Renal cortical epithelial cell (primary cell): ENCODE measurements around the gene SIK2. TPM values are rescaled to one million over a fixed set of nuclear protein-coding genes. Genes with fewer than 3 reads are reported as not detected.
"Not testable (repeated sequence)": the region's sequence is repeated elsewhere in the genome, so short reads cannot be mapped to it uniquely, and the experiment has no call there.

Experiments
- DNase-seq: peaks from one replicate; pipeline ENCODE4 v3.0.0-alpha.2; 2011; ENCODE audit warnings: low read depth
- total RNA-seq: library from RNA; depleted of rRNA; stranded (reverse); fragments of >200 nt; gene quantifications from 2 replicates; pipeline ENCODE4 v1.2.3, GENCODE V29; 2014

Gene SIK2
- total RNA-seq, 1 donor from 2014 or later, result 28.2 TPM

DNA sequence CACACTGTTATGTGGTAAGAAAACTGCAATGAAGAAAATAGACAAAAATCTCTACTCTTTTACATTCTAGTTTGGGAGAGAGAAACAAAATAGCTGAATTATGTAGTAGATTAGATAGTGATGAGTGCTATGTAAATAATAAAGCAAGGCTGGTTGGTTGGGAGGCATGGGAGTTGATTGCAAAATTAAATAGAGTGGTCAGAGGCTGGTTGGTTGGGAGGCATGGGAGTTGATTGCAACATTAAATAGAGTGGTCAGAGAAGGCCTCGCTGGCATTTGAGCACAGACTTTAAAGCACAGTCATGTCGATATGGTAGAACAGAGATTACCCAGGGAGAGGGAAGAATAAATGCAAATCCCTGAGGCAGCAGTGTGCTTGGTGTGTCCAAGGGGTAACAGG, 22.4 kb downstream of the SIK2 start:
- DNase-seq, result no peak

DNA sequence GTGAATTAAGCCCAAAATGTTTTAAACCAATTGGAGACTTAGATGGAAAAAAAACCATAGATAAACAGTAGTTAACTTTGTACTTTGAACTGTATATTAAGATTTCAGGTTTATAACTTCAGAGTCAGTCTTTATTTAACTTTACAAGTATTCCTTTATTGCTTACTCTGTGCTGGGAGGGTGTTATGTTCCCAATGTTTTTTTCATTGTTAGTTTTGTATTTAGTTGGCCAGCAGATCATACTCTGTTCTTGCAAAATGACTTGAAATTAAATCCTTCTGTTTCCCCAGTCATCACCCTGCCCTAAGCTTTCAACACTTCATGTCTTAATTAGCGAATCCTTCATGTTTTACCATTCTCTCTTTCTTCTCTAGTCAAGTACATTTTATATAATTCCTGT, 25.3 kb downstream of the SIK2 start:
- DNase-seq, result no peak

DNA sequence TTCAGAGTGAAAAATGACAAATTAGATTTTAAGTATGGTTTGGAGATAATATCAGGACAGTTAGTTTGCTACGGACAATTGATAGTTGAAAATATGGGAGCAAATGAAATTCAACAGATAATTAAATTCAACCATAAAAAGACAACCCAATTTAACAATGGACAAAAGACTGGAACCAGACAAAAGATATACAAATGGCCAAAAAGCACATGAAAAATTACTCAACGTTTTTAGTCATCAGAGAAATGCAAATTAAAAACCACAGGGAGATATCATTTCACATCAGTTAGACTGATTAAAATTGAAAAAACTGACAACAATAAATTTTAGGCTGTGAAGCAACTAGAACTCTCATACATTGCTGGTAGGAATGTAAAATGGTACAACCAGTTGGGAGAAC, 27.2 kb downstream of the SIK2 start:
- no peak for DNase-seq

DNA sequence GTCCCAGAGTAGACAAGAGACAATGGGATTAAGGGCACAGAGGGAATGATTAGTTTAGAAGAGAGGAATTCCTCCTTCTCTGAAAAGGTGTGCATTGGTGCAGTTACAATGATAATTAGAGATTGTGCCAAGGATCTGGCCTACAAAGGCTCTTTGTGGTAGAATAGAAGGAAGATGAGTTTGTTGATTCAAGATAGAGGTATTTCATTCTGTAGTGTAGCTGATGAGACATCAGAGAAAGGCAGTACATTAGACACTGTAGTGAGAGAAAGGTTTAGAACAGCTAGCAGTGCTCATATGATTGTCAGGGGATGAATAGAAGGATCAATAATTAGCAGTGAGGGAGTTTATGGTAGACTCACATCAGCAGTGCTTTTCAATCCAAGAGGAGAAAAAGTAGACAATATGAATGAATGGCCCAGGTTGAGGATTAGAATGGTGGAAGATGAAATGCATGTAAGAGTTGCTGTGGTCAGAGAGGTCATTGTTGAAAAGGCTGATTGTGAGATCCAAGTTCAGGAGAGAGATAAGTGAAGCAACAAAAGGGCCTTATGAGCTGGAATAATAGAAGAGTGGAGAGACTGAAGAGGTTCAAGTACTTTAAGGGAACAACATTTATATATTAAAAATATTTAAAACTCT, 28.9 kb downstream of the SIK2 start:
- no peak for DNase-seq

DNA sequence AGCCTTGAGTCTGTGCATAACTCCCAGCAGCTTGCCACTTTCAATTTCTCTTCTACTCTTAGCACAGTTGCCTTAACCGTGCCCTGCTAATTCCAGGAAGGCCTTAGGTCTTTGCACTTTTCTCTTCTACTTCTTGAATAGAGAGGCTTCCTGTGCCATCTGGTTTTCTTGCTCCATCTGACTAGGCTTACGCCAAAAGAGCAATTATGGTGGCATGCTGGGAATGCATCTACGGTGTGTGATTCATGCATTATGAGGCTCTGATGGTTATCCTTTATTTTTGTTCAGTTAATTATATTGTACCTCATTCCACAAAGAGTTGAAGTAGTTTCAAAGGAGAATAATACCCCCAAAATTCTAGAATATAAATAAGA, 29.4 kb downstream of the SIK2 start:
- peak; percentile 81 for DNase-seq

DNA sequence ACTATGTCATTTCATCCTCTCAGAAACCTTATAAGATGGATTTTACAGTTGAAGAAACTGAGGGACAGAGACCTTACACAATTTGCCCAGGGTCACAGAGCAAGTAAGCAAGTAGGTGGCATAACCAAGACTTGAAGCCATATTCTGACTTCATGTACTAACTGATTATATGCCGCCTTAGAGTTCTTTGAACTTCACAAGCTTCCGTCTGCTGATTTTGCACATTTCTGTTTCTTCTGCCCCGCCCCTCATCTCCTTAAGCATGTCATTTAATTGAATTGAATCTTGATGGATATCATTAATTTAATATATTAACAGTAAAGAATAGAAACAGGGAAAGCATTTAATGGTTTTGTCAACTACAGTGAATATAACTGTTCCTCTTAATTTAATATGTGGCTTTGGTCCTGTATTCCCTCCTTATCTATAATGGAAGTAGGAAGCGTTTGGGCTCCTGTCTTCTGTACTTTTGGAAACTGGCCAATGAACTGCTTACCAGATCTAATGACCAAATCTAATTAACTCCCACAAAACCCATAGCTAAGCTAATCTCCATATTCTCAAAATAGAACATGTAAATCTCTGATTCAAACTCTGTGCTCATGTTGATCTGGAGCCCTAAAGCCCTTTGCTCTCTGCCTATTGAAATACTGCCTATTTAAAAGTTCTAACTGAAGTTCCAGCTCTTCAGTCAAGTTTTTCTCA, 30.4 kb downstream of the SIK2 start:
- DNase-seq, result no peak

DNA sequence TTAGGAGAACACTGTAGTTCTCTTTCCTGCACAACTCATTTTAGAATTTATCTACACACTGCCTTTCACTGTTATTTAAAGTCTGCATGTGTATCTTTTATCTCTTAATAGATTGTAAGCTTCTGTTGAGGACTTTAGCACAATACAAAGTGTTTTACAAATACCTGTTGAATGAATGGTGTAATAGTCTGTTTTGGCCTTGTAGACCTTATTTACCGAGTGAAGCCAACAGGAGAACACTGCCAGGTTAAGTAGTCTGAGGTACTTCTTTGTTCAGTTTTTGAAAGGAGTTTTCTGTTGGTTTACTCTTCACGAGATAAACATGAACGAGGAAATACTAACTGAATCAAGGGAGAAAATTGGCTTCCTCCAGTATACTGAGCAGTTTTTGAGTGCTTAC, 31.0 kb downstream of the SIK2 start:
- DNase-seq, result no peak

DNA sequence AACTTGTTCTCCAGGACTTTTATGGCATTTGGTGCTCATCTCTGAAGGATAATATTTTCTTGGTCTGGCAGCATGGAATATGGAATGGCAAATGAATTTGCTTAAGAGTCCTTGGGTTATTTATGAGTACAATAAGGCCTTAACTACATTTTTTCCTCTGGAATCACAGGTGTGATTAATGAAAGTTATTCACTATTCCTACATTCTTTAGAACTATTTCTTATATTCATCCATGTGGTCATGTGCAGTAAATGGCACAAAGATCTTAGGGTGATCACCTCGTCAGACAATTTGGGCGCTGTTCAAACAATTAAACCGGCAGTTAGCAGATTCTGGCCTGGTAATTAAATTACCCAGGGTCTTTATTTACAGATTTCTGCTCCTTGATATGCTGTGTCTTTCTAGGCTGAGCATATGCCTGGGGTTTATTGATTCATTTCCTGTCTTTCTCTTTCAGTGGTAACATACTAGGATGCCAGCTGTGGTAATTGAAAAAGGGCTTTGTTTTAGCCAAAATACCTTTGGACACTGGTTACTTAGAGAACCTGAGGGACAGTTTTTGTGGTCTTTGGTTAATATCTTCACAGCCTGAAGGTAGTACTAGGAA, 31.6 kb downstream of the SIK2 start:
- peak; percentile 62 for DNase-seq

DNA sequence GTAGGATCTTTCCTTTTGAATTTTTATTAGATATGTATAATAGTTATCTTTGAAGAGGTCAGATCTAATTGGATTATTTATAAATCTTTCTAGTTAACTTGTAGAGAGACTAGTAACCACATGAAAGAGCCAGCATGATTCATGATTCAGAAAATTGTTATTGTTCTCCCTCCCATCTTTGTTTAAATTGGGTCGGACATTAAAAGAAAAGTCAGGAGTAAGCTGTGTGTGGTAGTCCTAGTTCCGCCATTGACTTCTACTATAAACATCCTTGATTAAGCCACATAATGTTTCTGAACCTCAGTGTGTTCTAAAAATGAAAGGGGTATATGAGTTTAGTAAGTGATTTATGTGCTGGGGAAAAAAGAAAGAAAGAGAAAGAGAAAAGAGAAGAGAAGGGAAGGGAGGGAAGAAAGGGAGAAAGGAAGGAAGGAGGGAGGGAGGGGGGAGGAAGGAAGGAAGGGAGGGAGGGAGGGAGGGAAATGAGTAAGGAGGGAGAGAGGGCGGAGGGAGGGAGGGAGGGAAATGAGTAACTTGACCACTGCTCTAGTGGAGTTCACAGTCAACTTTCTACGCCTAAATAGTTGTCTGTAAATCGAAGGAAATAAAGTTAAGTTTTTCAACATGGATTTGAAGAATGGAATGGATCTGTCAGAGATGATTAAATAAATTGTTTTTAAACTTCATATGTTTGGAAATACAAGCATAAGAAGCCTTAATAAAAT, 32.9 kb downstream of the SIK2 start:
- DNase-seq, result peak; percentile 75

DNA sequence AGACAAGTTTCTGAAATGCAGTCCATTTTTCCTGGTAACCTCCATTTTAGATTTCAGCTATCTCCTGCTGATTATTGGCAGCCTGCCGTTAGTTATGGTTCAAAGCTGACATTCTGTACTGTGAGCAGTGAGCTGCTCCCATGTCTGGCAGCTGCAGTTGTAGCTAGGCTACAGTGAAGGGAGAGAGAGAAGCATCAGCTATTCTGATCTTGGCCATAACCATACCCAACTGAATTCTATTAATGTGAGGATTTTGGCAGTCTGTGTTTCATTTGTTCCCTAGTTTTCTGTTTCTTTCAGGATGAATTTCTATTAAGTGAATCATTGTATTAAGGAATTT, 33.4 kb downstream of the SIK2 start:
- peak; percentile 60 for DNase-seq

DNA sequence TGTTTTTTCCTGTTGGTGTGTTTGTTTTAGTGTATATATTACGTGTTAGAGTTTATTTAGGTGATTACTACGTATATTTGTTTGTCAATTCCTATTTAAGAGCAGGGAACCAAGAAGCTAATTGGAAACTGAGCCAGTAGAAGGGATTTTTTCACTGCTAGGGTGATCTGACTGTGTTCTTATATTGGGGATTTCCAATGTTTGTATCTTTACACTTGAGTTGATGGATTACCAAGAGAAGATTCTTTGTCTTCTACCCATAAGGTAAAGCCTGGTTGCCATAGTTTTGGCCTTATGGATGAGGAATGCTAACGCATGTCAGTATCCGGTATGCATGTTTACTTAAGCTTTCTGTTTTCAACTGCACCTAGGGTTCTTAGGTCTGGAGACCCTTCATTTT, 35.6 kb downstream of the SIK2 start:
- no peak for DNase-seq

DNA sequence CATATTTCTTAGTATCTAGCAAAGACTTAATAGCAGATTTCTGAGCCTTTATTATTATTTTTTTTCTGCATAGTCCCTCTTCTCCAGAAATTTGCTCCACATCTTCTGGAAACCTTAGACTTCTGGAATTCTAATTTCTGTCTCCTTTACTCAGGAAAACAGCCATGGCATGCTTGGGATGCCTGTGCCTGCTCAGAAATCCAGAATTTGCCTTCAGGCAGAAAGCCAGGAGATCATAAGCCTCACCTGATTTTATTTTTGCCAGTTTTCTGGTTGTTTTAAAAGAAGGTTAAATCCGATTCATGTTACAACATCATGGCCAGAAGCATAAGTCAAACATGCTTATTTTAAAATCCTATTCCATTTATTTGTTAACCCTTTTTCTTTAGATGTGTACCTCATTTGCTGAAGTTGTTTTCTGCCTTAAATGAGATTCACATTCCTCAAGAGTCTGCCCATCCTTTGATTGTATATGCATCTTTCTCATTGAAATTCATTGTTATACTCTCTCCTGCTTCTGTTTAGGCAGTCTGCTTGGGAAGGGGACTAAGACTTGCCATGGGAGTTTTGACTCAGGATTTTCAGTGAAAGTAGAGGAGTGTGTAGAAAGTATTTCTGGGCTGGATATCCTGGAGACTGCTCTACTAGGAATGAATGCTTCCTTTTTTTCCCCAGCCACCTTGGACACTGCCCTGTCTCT, 37.1 kb downstream of the SIK2 start:
- peak; percentile 59 for DNase-seq

DNA sequence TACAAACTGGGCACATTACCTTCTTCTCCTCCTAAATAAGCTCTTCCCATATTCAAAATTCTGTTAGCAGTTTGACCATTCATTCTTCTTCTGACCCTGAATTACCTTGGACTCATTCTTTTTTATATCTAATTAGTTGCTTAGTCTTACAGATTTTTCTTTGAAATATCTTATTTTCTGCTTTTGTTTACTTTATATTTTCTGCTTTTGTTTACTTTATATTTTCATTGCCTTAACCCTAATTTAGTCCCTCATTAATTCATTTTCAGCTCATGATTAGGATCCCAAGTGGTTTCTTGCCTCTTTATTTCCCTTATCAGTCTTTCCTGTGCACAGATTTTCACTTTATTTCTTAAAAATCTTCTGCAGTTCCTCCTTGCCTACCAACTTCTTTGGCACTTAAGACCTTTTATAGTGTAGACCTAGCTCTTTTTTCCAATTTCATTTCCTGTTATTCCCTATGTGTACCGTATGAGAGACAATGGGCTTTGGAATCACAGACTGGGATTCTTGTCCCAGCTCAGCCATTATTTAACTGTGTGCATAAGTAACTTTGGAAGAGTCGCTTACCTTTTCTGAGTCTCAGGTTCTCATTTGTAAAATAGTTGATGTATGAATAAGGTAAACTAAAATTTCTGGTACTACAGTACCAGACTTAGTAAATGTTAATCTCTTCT, 39.2 kb downstream of the SIK2 start:
- DNase-seq, result no peak

DNA sequence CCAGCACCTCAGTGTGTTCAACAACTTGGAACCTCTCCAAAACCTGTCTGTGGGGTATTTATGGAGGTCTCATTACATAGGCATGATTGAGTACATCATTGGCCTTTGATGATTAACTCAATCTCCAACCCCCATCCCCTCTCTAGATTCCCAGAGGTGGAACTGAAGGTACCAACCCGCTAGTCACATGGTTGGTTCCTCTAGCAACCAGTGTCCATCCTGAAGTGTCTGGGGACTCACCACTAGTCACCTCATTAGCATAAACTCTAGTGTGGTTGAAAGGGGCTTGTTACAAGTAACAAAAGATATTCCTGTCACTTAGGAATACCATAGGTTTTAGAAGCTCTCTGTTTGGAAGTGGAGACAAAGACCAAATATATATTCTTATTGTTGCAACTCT, 40.3 kb downstream of the SIK2 start:
- peak; percentile 59 for DNase-seq

DNA sequence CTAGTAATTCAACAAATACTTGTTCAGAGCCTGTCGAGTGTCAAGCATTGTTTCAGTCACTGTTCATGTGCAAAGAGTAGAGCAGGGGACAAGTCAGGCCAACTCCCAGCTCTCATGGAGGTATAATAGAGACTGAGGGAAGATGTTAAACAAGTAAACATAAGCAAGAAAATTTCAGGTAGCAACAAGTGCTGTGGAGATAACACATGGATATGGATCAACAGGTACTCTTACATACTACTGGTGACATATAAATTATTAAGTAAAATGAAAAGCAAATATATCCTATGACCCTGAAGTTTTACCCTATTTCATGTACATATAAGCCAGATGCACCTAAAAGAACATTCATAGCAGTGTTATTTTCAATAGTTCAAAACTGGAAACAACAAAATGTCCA, 42.7 kb downstream of the SIK2 start:
- DNase-seq, result no peak

DNA sequence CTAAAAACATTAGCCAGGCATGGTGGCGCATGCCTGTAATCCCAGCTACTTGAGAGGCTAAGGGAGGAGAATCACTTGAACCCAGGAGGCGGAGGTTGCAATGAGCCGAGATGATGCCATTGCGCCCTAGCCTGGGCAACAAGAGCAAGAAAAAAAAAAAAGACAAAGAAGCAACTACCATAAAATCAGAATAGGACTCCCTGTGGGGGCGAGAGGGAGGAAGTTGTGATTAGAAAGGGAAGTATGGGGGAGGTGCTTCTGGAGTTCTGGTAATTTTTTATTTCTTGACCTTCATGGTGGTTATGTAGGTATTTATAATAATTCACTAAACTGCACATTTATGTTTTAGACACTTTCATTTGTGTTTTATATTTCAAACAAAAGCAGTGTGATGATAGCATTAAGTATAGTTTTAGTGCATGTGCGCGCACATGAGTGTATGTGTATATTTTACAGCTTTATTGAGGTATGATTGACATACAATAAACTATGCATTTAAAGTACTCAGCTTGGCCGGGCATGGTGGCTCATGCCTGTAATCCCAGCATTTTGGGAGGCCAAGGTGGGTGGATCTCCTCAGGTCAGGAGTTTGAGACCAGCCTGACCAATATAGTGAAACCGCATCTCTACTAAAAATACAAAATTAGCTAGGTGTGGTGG, 43.5 kb downstream of the SIK2 start:
- DNase-seq, result no peak

DNA sequence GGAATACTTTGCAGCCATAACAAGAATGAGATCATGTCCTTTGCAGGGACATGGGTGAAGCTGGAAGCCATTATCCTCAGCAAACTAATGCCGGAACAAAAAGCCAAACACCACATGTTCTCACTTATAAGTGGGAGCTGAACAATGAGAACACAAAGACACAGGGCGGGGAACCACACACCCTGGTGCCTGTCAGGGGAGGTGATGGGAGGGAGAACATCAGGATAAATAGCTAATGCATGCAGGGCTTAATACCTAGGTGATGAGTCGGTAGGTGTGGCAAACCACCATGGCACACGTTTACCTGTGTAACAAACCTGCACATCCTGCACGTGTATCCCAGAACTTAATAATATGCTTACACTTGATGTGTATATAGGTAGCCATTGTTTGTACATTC, 49.1 kb downstream of the SIK2 start:
- DNase-seq, result not testable (repeated sequence)

DNA sequence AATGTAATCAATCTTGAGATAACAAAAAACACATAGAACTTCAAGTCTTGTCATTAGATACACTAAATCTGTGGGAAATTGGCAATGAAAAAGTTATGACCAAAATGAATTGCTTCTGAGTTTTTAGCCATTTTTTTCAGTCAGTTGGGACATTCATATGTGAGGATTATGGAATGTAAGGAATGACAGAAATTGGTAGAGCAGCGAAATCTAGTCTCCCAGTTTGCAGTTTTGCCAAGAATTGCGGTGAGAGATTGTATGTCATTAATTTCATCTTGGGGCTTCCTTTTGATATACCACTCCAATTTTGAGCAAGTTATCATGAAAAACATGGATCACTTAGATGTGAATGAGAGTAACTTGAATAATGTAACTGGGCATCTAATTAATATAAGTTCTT, 49.9 kb downstream of the SIK2 start:
- no peak for DNase-seq

DNA sequence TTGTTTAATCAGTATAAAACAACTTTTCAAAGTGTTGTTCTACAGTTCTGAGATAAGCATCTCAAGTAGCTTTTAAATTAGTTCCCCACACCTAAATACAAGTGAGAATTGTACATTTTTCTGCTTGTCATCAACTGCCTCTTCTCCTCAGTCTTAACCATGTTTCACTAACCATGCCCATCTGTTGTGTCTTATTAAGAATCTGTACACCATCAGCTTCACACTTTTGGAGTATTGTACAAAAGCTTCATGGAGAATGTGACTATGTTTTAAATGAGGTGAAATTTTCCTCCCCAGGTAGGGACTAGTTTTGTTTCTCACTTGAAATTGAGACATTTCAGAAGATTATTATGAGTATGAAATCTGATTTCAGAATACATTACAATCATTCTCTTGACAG, 52.4 kb downstream of the SIK2 start:
- no peak for DNase-seq

DNA sequence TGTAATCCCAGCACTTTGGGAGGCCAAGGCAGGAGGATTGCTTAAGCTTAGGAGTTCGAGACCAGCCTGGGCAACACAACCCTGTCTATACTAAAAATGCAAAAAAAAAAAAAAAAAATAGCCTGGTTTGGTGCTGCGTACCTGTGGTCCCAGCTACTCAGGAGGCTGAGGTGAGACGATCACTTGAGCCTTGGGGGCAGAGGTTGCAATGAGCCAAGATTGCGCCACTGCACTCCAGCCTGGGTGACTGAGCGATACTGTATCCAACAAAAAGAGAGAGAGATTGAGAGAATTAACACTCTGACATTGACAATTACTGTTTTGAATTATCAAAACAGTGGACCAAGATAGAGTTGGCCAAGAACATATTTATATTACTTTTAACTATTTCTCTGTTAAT, 53.7 kb downstream of the SIK2 start:
- no peak for DNase-seq

DNA sequence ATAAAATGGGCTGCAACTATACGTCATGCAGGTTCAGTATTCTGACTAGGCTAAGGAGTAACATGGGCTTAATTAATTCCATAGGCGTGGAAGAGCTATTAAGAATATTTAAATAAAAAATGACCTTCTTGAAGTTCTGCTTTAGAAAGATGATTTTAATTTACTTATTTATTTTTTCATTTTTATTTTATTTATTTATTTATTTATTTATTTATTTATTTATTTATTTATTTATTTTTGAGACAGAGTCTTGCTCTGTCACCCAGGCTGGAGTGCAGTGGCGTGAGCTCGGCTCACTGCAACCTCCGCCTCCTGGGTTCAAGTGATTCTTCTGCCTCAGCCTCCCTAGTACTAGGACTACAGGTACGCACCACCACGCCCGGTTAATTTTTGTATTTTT, 55.7 kb downstream of the SIK2 start:
- DNase-seq, result not testable (repeated sequence)
